ENCODE results near the gene MIDN. TPM values are rescaled to one million over a fixed set of nuclear protein-coding genes. Genes with fewer than 3 reads are reported as not detected.

MIDN gene
- polyA plus RNA-seq, 2 of the 4 experiments (the other 2 are of a cell fraction) = 9.1 to 31.4 TPM

GRCh38 chr19:1211494-1212234, 36.7 kb upstream of the MIDN start:
- WGBS (ENCODE audit: missing lambda C conversion rate) = 97% methylated on average over 28 of the region's 33 CpGs
- Histone ChIP-seq H3K27ac (no peak overlapping the region), H3K4me1 (peaks cover 38% of the 10 kb centered on the region), H3K4me2 (no peak overlapping the region), H3K9me3 (no peaks in the 10 kb centered on the region), H3K4me3 (no peak overlapping the region)
- no peak for TF ChIP-seq TFCP2L1 (CRISPR knock-in tag; IDR thresholded peaks at IDR 0.05)
- no peak for TF ChIP-seq RAD21 (conservative IDR thresholded peaks at IDR 0.05 in 1 of 2, IDR thresholded peaks at IDR 0.05 in 1 of 2)
- TF ChIP-seq USF2 (IDR thresholded peaks at IDR 0.05) = no peak
- TF ChIP-seq FOXS1 (CRISPR knock-in tag; IDR thresholded peaks at IDR 0.05) = no peak
- TF ChIP-seq ZFP36 (IDR thresholded peaks at IDR 0.05; ENCODE audit: borderline replicate concordance, partially characterized antibody) = no peak
- TF ChIP-seq CEBPB (IDR thresholded peaks at IDR 0.05) = no peak
- peak in 1 of 2 experiments; percentile 47 for DNase-seq (ENCODE audit: low read depth in 1 of 2, low spot score in 1 of 2)
- ChIA-PET CTCF (interaction anchor here (0.6 to 3.5 kb wide), 6 partner anchors 9 to 98 kb away, joined by 3 to 19 read pairs (median 4); no protein-coding TSS in a partner anchor), POLR2A (no interaction called here)
- ATAC-seq = no peak
- no peak for FAIRE-seq

- WGBS (ENCODE audit: missing lambda C conversion rate) = 89% methylated on average over 27 of the region's 39 CpGs
- Histone ChIP-seq H3K4me1 (peaks cover 30% of the 10 kb centered on the region), H3K4me3 (no peak overlapping the region), H3K27ac (no peak overlapping the region; a peak in 1 of 6 replicates), H3K9me3 (no peaks in the 10 kb centered on the region), H3K4me2 (no peak overlapping the region)
- POLR2A ChIA-PET = no interaction called here
- DNase-seq (ENCODE audit: low read depth in 1 of 2, low spot score in 1 of 2) = no peak
- TF ChIP-seq ZSCAN20 (CRISPR knock-in tag; IDR thresholded peaks at IDR 0.05) = no peak
- no peak for TF ChIP-seq ELK1 (IDR thresholded peaks at IDR 0.05; ENCODE audit: low read depth, low read length)
- TF ChIP-seq RCOR1 (IDR thresholded peaks at IDR 0.05; ENCODE audit: low read depth, low read length) = no peak
- no peak for TF ChIP-seq FOSL2 (IDR thresholded peaks at IDR 0.05)
- no peak for TF ChIP-seq FOSL2 (CRISPR knock-in tag; IDR thresholded peaks at IDR 0.05)
- TF ChIP-seq REST (IDR thresholded peaks at IDR 0.05) = no peak
- TF ChIP-seq HOXA7 (CRISPR knock-in tag; IDR thresholded peaks at IDR 0.05) = no peak
- TF ChIP-seq MAFK (IDR thresholded peaks at IDR 0.05; ENCODE audit: partially characterized antibody) = no peak
- no peak for FAIRE-seq
- CTCF ChIA-PET = interaction anchor here (0.6 to 1.7 kb wide), 6 partner anchors 12 to 100 kb away, joined by 3 to 5 read pairs (median 4); no protein-coding TSS in a partner anchor
- ATAC-seq = no peak
Measured at GRCh38 chr19:1213391-1214286, 34.7 kb upstream of the MIDN start.

Measured in A549 (cell line).